Measurements from ENCODE around the gene PPP1R16B. TPM values are rescaled to one million over a fixed set of nuclear protein-coding genes. Genes with fewer than 3 reads are reported as not detected.

Gene PPP1R16B
- total RNA-seq, 6 donors from 2014 or later = 7.4 to 16.8 (median 8.8) TPM

- no peaks in the 10 kb centered on the region for H3K27me3 ChIP-seq
- no peak for TF ChIP-seq POLR2A (IDR thresholded peaks at IDR 0.05)
- no peak for TF ChIP-seq EP300 (IDR thresholded peaks at IDR 0.05)
- TF ChIP-seq, protein P1, sequence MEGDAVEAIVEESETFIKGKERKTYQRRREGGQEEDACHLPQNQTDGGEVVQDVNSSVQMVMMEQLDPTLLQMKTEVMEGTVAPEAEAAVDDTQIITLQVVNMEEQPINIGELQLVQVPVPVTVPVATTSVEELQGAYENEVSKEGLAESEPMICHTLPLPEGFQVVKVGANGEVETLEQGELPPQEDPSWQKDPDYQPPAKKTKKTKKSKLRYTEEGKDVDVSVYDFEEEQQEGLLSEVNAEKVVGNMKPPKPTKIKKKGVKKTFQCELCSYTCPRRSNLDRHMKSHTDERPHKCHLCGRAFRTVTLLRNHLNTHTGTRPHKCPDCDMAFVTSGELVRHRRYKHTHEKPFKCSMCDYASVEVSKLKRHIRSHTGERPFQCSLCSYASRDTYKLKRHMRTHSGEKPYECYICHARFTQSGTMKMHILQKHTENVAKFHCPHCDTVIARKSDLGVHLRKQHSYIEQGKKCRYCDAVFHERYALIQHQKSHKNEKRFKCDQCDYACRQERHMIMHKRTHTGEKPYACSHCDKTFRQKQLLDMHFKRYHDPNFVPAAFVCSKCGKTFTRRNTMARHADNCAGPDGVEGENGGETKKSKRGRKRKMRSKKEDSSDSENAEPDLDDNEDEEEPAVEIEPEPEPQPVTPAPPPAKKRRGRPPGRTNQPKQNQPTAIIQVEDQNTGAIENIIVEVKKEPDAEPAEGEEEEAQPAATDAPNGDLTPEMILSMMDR (IDR thresholded peaks at IDR 0.05) = no peak
- peaks cover 7 to 26% (median 9%) of the 10 kb centered on the region in 4 donors for H3K4me1 ChIP-seq
- no peaks in the 10 kb centered on the region for H3K9me3 ChIP-seq
- H3K27ac ChIP-seq = no peak overlapping the region
- no peak for ATAC-seq (ENCODE audit: low FRiP score in 2 of 2)
- DNase-seq = no peak
- WGBS, 2 donors = 63 to 64% methylated on average over 5 of the region's 5 CpGs
- H3K36me3 ChIP-seq = no peaks in the 10 kb centered on the region
- no peak overlapping the region for H3K4me3 ChIP-seq
These were observed 122.5 kb downstream of the PPP1R16B start for GRCh38 chr20:38927902-38928578.

DNA sequence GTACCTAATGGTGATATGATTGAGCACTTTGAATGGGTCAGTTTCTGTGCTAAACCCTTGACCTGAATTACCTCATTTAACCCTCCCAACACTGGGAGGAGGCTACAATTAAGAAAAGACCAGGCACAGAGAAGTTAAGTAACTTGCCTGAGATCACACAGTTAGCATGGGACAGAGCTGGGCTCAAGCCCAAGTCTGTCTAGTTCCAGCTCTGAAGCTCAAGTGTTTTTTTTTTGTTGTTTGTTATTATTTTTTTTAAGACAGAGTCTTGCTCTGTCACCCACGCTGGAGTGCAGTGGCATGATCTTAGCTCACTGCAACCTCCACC is 124.7 kb downstream of the PPP1R16B start:
- Histone ChIP-seq H3K9me3 (no peaks in the 10 kb centered on the region), H3K27me3 (no peaks in the 10 kb centered on the region), H3K27ac (no peak overlapping the region), H3K4me3 (no peak overlapping the region), H3K36me3 (no peaks in the 10 kb centered on the region), H3K4me1 (peaks cover 7 to 26% (median 9%) of the 10 kb centered on the region in 4 donors)
- ATAC-seq (ENCODE audit: low FRiP score in 2 of 2) (no peak), DNase-seq (no peak)
- TF ChIP-seq, protein P1 (IDR thresholded peaks at IDR 0.05) = no peak
- TF ChIP-seq POLR2A (IDR thresholded peaks at IDR 0.05) (no peak), EP300 (IDR thresholded peaks at IDR 0.05) (no peak), POLR2AphosphoS5 (IDR thresholded peaks at IDR 0.05) (no peak)
- WGBS, 2 donors = 82 to 86% methylated on average over 1 of the region's 1 CpG

GRCh38 chr20:38931984-38932383 is 126.5 kb downstream of the PPP1R16B start:
- Histone ChIP-seq H3K27me3 (no peaks in the 10 kb centered on the region), H3K4me3 (no peak overlapping the region), H3K27ac (no peak overlapping the region), H3K36me3 (no peaks in the 10 kb centered on the region), H3K4me1 (peaks cover 3 to 13% (median 4%) of the 10 kb centered on the region in 4 donors), H3K9me3 (no peaks in the 10 kb centered on the region)
- TF ChIP-seq, protein P1 (IDR thresholded peaks at IDR 0.05) = no peak
- TF ChIP-seq POLR2AphosphoS5 (IDR thresholded peaks at IDR 0.05) = no peak
- TF ChIP-seq POLR2A (IDR thresholded peaks at IDR 0.05) = no peak
- TF ChIP-seq EP300 (IDR thresholded peaks at IDR 0.05) = no peak
- ATAC-seq (ENCODE audit: low FRiP score in 2 of 2) (no peak), DNase-seq (no peak)
- WGBS, 2 donors = 94 to 100% methylated on average over 4 of the region's 4 CpGs

GRCh38 chr20:38932457-38933120 is 127.1 kb downstream of the PPP1R16B start:
- no peak for DNase-seq
- Histone ChIP-seq H3K4me1 (peaks cover 0 to 8% (median 0%) of the 10 kb centered on the region in 4 donors), H3K4me3 (no peak overlapping the region), H3K27me3 (no peaks in the 10 kb centered on the region), H3K9me3 (no peaks in the 10 kb centered on the region), H3K27ac (no peak overlapping the region), H3K36me3 (no peaks in the 10 kb centered on the region)
- 71 to 77% methylated on average over 7 to 9 of the region's 9 CpGs for WGBS, 2 donors
- ATAC-seq (ENCODE audit: low FRiP score in 2 of 2) = peak in 1 of 2 donors; percentile 69
- no peak for TF ChIP-seq POLR2A (IDR thresholded peaks at IDR 0.05)
- TF ChIP-seq, protein P1 (IDR thresholded peaks at IDR 0.05) = no peak

DNA sequence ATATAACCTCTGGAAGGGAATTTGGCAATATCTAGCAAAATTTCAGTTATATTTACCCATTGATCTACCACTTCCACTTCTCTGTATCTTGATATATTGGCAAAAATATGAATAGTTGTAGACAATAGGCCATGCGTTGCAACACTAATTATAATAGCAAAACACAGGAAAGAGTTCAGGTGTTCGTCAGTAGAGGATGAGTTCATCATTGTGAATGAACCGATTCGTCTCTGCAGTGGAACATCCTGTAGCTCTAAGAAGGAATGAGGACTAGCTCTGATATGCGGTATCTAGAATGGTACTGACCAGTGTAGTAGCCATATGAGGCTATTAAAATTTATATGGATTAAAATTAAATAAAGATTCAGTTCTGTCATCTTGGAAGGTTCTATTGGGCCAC is 129.0 kb downstream of the PPP1R16B start:
- Histone ChIP-seq H3K4me3 (no peak overlapping the region), H3K27ac (no peak overlapping the region), H3K9me3 (no peaks in the 10 kb centered on the region), H3K4me1 (no peaks in the 10 kb centered on the region), H3K27me3 (no peaks in the 10 kb centered on the region), H3K36me3 (no peaks in the 10 kb centered on the region)
- DNase-seq (no peak), ATAC-seq (ENCODE audit: low FRiP score in 2 of 2) (no peak)
- 87 to 95% methylated on average over 5 of the region's 5 CpGs for WGBS, 2 donors
- no peak for TF ChIP-seq POLR2AphosphoS5 (IDR thresholded peaks at IDR 0.05)
- no peak for TF ChIP-seq EP300 (IDR thresholded peaks at IDR 0.05)
- TF ChIP-seq, protein P1 (IDR thresholded peaks at IDR 0.05) = no peak
- no peak for TF ChIP-seq POLR2A (IDR thresholded peaks at IDR 0.05)

Measured in upper lobe of left lung (tissue), 6 donors.